Umbilical cord (tissue), 2 donors: ENCODE measurements around the gene MEFV. TPM values are rescaled to one million over a fixed set of nuclear protein-coding genes. Genes with fewer than 3 reads are reported as not detected.
"Not testable (repeated sequence)": the region's sequence is repeated elsewhere in the genome, so short reads cannot be mapped to it uniquely, and the experiment has no call there.

ENCODE experiments used
- DNase-seq: peaks from one replicate; pipeline ENCODE4 v3.0.0-alpha.2; 2015; ENCODE audit warnings: low spot score
- total RNA-seq: library from RNA; depleted of rRNA; stranded (reverse); fragments of >200 nt; gene quantifications from one replicate; pipeline ENCODE4 v1.2.3, GENCODE V29; 2014; ENCODE audit warnings: low replicate concordance; ENCODE audit not compliant: insufficient read depth

The MEFV gene
- 6.7 TPM for total RNA-seq

- peak; percentile 23 for DNase-seq
Measured at GRCh38 chr16:3256146-3256865, at the start of gene MEFV. Gene MEFV (minus strand): TSS chr16:3256633. CDS start chr16:3256587, 46 bp downstream.

GRCh38 chr16:3306078-3306477, 49.6 kb upstream of the MEFV start:
- no peak for DNase-seq

GRCh38 chr16:3305109-3306068, 49.0 kb upstream of the MEFV start, which contains the start of the genes TIGD7 and ZNF75A:
Gene TIGD7 (minus strand): TSS chr16:3305430. CDS start chr16:3300614, 4,816 bp downstream.
Gene ZNF75A (plus strand): TSS chr16:3305497. CDS start chr16:3308429, 2,932 bp downstream.
- DNase-seq = peak; percentile 95

GRCh38 chr16:3304370-3304769, 47.9 kb upstream of the MEFV start:
- DNase-seq = no peak

GRCh38 chr16:3295783-3296182, 39.4 kb upstream of the MEFV start:
- no peak for DNase-seq

GRCh38 chr16:3295209-3295608, 38.8 kb upstream of the MEFV start:
- DNase-seq = no peak

GRCh38 chr16:3292604-3293003, 36.2 kb upstream of the MEFV start:
- DNase-seq = no peak

- no peak for DNase-seq
Measured at GRCh38 chr16:3289998-3290673, 33.7 kb upstream of the MEFV start.

GRCh38 chr16:3285131-3285530, 28.7 kb upstream of the MEFV start:
- DNase-seq = no peak

- DNase-seq = no peak
Measured at GRCh38 chr16:3283543-3284447, 27.4 kb upstream of the MEFV start.

GRCh38 chr16:3282730-3283542, 26.5 kb upstream of the MEFV start, which contains the start of gene ZNF263:
Gene ZNF263 (plus strand): TSS chr16:3283491. CDS start chr16:3283819, 328 bp downstream.
- peak; percentile 100 for DNase-seq

GRCh38 chr16:3282103-3282729, 25.8 kb upstream of the MEFV start:
- DNase-seq = no peak

- no peak for DNase-seq
Measured at GRCh38 chr16:3281222-3281820, 24.9 kb upstream of the MEFV start.

- no peak for DNase-seq
Measured at GRCh38 chr16:3276679-3277078, 20.2 kb upstream of the MEFV start.

- no peak for DNase-seq
Measured at GRCh38 chr16:3274947-3275346, 18.5 kb upstream of the MEFV start.

GRCh38 chr16:3274490-3274889, 18.1 kb upstream of the MEFV start:
- no peak for DNase-seq

GRCh38 chr16:3271281-3271680, 14.8 kb upstream of the MEFV start:
- not testable (repeated sequence) for DNase-seq

GRCh38 chr16:3270718-3271117, 14.3 kb upstream of the MEFV start:
- DNase-seq = not testable (repeated sequence)

GRCh38 chr16:3268294-3268693, 11.9 kb upstream of the MEFV start:
- DNase-seq = no peak
